D721Med (cell line): ENCODE measurements around the gene SCP2.
"Not testable (repeated sequence)": the region's sequence is repeated elsewhere in the genome, so short reads cannot be mapped to it uniquely, and the experiment has no call there.

Experiments used
- DNase-seq: peaks from one replicate; pipeline ENCODE4 v3.0.0; 2011; ENCODE audit warnings: low spot score; ENCODE audit not compliant: insufficient read length
- FAIRE-seq: peaks from 2 replicates; lab custom pipeline; 2011; peaks lifted over from hg19 to GRCh38; lab: Jason Lieb, UNC
- CTCF ChIP-seq: IDR thresholded peaks from 2 replicates; pipeline ENCODE4 v1.5.1; 2012; ENCODE audit warnings: mild to moderate bottlenecking, control low read depth; ENCODE audit not compliant: insufficient read depth; ENCODE audit errors: missing control alignments

The SCP2 gene

GRCh38 chr1:52943876-52944416, 16.9 kb downstream of the SCP2 start:
- TF ChIP-seq CTCF = no peak
- DNase-seq (no peak), FAIRE-seq (no peak)

GRCh38 chr1:52944566-52944965, 17.5 kb downstream of the SCP2 start:
- DNase-seq (no peak), FAIRE-seq (no peak)
- TF ChIP-seq CTCF = no peak

- FAIRE-seq (no peak), DNase-seq (no peak)
- no peak for TF ChIP-seq CTCF
These were observed 20.4 kb downstream of the SCP2 start for GRCh38 chr1:52947490-52947889.

- FAIRE-seq, DNase-seq: not testable (repeated sequence)
These were observed 22.5 kb downstream of the SCP2 start for GRCh38 chr1:52949602-52950001.

GRCh38 chr1:52952112-52952511, 25.0 kb downstream of the SCP2 start:
- TF ChIP-seq CTCF = no peak
- FAIRE-seq = no peak
- DNase-seq = no peak

- no peak for FAIRE-seq
- no peak for TF ChIP-seq CTCF
- DNase-seq = no peak
These were observed 28.3 kb downstream of the SCP2 start for GRCh38 chr1:52955129-52955970.

- DNase-seq = no peak
- no peak for TF ChIP-seq CTCF
- FAIRE-seq = no peak
These were observed 36.0 kb downstream of the SCP2 start for GRCh38 chr1:52963101-52963500.
